RWPE2 (cell line): Measurements from ENCODE around the gene MORN3.
"Not testable (repeated sequence)": the region's sequence is repeated elsewhere in the genome, so short reads cannot be mapped to it uniquely, and the experiment has no call there.

Experiments used
- ATAC-seq: fragments of 200-7000 bp; cut with Tn5 transposase; 3 replicates; pipeline ENCODE4 v1.9.1; 2021; ENCODE audit warnings: low read depth
- DNase-seq: peaks from one replicate; pipeline ENCODE4 v3.0.0-alpha.2; 2020; ENCODE audit warnings: low spot score
- H3K27ac ChIP-seq: fragments of 450-650 bp; 2 replicates; pipeline ENCODE4 v1.5.1; 2017; ENCODE audit warnings: mild to moderate bottlenecking; ENCODE audit not compliant: poor library complexity, severe bottlenecking
- H3K27me3 ChIP-seq: fragments of 250-450 bp; sonication (Bioruptor Pico); 2 replicates; pipeline ENCODE4 v1.5.1; 2021; ENCODE audit warnings: mild to moderate bottlenecking, moderate library complexity; ENCODE audit not compliant: insufficient read depth, poor library complexity, severe bottlenecking
- H3K36me3 ChIP-seq: fragments of 250-450 bp; sonication (Bioruptor Pico); 2 replicates; pipeline ENCODE4 v1.5.1; 2020; ENCODE audit warnings: low read depth, mild to moderate bottlenecking, moderate library complexity
- H3K4me1 ChIP-seq: fragments of 250-450 bp; sonication (Bioruptor Pico); 2 replicates; pipeline ENCODE4 v1.5.1; 2021; ENCODE audit warnings: mild to moderate bottlenecking, moderate library complexity; ENCODE audit not compliant: insufficient read depth, poor library complexity, severe bottlenecking
- H3K4me3 ChIP-seq: fragments of 250-450 bp; sonication (Bioruptor Pico); 2 replicates; pipeline ENCODE4 v1.5.1; 2021; ENCODE audit warnings: mild to moderate bottlenecking, moderate library complexity; ENCODE audit not compliant: severe bottlenecking
- H3K9me3 ChIP-seq: fragments of 250-450 bp; sonication (Bioruptor Pico); 2 replicates; pipeline ENCODE4 v1.5.1; 2021; ENCODE audit warnings: mild to moderate bottlenecking, moderate library complexity; ENCODE audit not compliant: severe bottlenecking
- TF ChIP-seq, protein P1 (sequence below): fragments of 450-650 bp; IDR thresholded peaks from one replicate; pipeline ENCODE4 v1.5.1; 2017; ENCODE audit warnings: mild to moderate bottlenecking, moderate library complexity; ENCODE audit not compliant: poor library complexity, severe bottlenecking

The MORN3 gene

DNA sequence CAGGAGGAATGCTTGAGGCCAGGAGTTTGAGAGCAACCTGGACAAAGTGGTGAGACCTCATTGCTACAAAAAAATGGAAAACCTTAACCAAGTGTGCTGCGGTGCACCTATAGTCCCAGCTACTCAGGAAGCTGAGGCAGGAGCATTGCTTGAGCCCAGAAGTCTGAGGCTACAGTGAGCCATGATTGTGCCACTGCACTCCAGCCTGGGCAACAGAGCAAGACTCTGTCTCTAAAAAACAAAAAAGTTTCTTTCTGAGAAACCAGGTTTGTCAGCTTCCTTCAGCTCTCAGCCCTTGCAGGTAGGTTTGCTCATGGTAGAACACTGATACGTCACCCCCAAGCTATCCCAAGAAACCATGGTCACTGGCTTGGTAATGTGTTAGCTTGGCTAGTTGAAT, 20.0 kb upstream of the MORN3 start:
- Histone ChIP-seq H3K36me3 (no peaks in the 10 kb centered on the region), H3K4me1 (no peaks in the 10 kb centered on the region), H3K27me3 (no peaks in the 10 kb centered on the region), H3K27ac (no peak overlapping the region), H3K4me3 (no peak overlapping the region), H3K9me3 (no peaks in the 10 kb centered on the region)
- no peak for ATAC-seq
- DNase-seq = no peak
- TF ChIP-seq, protein P1, sequence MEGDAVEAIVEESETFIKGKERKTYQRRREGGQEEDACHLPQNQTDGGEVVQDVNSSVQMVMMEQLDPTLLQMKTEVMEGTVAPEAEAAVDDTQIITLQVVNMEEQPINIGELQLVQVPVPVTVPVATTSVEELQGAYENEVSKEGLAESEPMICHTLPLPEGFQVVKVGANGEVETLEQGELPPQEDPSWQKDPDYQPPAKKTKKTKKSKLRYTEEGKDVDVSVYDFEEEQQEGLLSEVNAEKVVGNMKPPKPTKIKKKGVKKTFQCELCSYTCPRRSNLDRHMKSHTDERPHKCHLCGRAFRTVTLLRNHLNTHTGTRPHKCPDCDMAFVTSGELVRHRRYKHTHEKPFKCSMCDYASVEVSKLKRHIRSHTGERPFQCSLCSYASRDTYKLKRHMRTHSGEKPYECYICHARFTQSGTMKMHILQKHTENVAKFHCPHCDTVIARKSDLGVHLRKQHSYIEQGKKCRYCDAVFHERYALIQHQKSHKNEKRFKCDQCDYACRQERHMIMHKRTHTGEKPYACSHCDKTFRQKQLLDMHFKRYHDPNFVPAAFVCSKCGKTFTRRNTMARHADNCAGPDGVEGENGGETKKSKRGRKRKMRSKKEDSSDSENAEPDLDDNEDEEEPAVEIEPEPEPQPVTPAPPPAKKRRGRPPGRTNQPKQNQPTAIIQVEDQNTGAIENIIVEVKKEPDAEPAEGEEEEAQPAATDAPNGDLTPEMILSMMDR = no peak

DNA sequence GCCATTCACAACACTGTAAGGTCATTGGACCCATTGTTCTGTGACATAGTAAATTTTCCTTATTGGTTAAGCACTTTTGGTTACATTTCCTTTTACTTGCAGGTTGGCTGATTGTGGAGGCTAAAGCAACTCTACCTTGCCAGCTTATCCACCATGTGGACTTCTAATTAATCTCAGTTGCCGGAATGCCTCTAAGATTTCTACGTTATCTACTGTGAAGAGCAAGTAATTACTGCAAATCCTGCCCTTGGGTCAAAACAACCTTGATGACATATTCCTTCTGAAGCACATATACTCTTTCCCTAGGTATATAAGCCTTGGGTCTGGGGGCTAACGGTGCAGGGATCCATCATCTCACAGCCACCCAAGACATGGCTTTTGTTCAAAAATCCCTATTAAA, 19.5 kb upstream of the MORN3 start:
- Histone ChIP-seq H3K36me3 (no peaks in the 10 kb centered on the region), H3K27me3 (no peaks in the 10 kb centered on the region), H3K27ac (no peak overlapping the region), H3K9me3 (no peaks in the 10 kb centered on the region), H3K4me1 (no peaks in the 10 kb centered on the region), H3K4me3 (no peak overlapping the region)
- ATAC-seq (no peak), DNase-seq (no peak)
- TF ChIP-seq, protein P1 = no peak

DNA sequence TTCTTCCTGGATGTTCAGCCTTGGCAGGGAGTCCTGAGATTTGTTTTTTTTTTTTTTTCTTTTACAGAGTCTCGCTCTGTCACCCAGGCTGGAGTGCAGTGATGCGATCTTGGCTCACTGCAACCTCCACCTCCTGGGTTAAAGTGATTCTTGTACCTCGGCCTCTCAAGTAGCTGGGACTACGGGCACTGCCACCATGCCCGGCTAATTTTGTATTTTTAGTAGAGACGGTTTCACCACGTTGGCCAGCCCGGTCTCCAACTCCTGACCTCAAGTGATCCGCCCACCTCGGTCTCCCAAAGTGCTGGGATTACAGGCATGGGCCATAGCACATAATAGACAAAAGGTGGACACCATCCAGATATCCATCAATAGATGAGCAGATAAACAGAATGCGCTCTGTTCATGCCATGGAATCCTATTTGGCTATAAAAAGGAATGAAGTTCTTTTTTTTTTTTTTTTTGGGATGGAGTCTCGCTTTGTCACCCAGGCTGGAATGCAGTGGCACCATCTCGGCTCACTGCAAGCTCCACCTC, 10.3 kb upstream of the MORN3 start:
- H3K36me3 ChIP-seq, DNase-seq, H3K4me3 ChIP-seq, H3K27me3 ChIP-seq, H3K4me1 ChIP-seq, H3K9me3 ChIP-seq, ATAC-seq, H3K27ac ChIP-seq: not testable (repeated sequence)

DNA sequence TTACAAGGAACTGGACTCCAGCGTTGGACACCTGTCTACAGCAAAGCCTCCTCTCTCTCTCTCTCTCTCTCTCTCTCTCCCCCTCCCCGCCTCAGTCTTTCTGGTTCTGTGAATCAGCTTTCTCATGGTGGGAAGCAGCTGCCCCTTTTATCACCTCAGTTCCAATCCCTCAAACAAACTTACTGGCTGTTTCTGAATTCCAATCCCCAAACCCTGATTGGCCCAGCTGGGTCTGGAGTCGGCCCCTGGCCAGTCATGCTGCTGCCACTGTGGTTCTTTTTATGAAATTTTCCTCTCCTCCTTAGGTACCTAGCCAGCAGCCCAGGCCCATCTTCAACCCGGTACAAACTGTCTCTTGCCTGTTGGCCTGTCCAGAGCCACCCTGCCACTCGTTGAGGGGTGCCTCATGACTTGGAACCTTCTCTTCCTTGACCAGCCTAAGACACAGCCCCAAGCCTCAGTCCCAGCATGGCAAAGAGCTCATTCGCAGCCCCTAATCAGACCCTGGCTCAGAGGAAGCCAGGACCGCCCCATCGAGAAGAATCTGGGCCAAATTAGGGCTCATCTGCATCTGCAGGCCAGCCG, 9.4 kb upstream of the MORN3 start:
- TF ChIP-seq, protein P1 = no peak
- DNase-seq (no peak), ATAC-seq (no peak)
- no peaks in the 10 kb centered on the region for H3K36me3 ChIP-seq
- H3K9me3 ChIP-seq = no peaks in the 10 kb centered on the region
- H3K27ac ChIP-seq = no peak overlapping the region
- H3K4me1 ChIP-seq = no peaks in the 10 kb centered on the region
- no peaks in the 10 kb centered on the region for H3K27me3 ChIP-seq
- H3K4me3 ChIP-seq = no peak overlapping the region

DNA sequence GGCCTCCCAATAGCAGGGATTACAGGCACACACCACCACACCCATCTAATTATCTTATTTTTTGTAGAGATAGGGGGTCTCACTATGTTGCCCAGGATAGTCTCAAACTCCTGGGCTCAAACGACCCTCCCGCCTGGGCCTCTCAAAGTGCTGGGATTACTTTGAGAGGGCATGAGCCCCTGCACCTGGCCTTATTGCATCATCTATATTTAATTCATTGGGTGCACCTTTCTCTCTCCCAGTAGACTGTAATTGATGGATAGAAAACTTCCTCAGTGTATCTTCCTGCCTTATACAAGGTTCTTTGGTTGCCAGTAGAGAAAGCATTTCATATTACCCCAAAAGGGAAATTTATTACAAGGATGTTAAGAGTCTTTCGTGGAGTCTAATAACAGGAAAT, 8.9 kb upstream of the MORN3 start:
- DNase-seq (no peak), ATAC-seq (no peak)
- peaks cover 3% of the 10 kb centered on the region for H3K4me1 ChIP-seq
- no peak overlapping the region for H3K27ac ChIP-seq
- H3K9me3 ChIP-seq = no peaks in the 10 kb centered on the region
- no peak overlapping the region for H3K4me3 ChIP-seq
- H3K36me3 ChIP-seq = no peaks in the 10 kb centered on the region
- H3K27me3 ChIP-seq = no peaks in the 10 kb centered on the region
- TF ChIP-seq, protein P1 = no peak
